Calu3 (cell line): ENCODE data around the gene LRRC10. TPM values are rescaled to one million over a fixed set of nuclear protein-coding genes. Genes with fewer than 3 reads are reported as not detected.

Experiments used
- Bru-seq: library from RNA; stranded (reverse); fragments of 400-500 nt; gene quantifications from one replicate; lab custom pipeline; 2021; lab: Mats Ljungman, UMichigan
- BruChase-seq, 2 experiments: library from RNA; stranded (reverse); fragments of 400-500 nt; gene quantifications; one replicate each; lab custom pipeline; 2021; lab: Mats Ljungman, UMichigan
- BruUV-seq: library from RNA; stranded (reverse); fragments of 400-500 nt; replicated peaks from 2 replicates; lab custom pipeline; 2021; lab: Mats Ljungman, UMichigan
- CTCF ChIA-PET: fragments of 300-600 bp; sonication (Branson Sonifier 250); formaldehyde crosslinking; loops from one replicate; lab custom pipeline; 2022; ENCODE audit warnings: antibody characterized with exemption; lab: Charles Lee
- DNase-seq: peaks from one replicate; pipeline ENCODE4 v3.0.0; 2022
- H3K27ac Mint-ChIP-seq: one replicate; pipeline ENCODE4 v1.8.0; 2022; ENCODE audit warnings: mixed read lengths; ENCODE audit not compliant: unreplicated experiment
- H3K27me3 Mint-ChIP-seq: one replicate; pipeline ENCODE4 v1.8.0; 2022; ENCODE audit warnings: mixed read lengths; ENCODE audit not compliant: unreplicated experiment
- H3K36me3 Mint-ChIP-seq: one replicate; pipeline ENCODE4 v1.8.0; 2022; ENCODE audit warnings: mild to moderate bottlenecking, moderate library complexity, mixed read lengths; ENCODE audit not compliant: insufficient read depth, unreplicated experiment
- H3K4me1 Mint-ChIP-seq: one replicate; pipeline ENCODE4 v1.8.0; 2022; ENCODE audit warnings: mild to moderate bottlenecking, low read depth, mixed read lengths; ENCODE audit not compliant: unreplicated experiment
- H3K4me3 Mint-ChIP-seq: one replicate; pipeline ENCODE4 v1.8.0; 2022; ENCODE audit warnings: mild to moderate bottlenecking, low read depth, moderate library complexity, mixed read lengths; ENCODE audit not compliant: unreplicated experiment
- H3K9me3 Mint-ChIP-seq: one replicate; pipeline ENCODE4 v1.8.0; 2022; ENCODE audit warnings: low read depth, mixed read lengths; ENCODE audit not compliant: unreplicated experiment
- intact Hi-C: fragments of 100-400 bp; cut with micrococcal nuclease; formaldehyde crosslinking; loops from one replicate; pipeline ENCODE4 v1.10.0; 2022; ENCODE audit not compliant: unreplicated experiment
- long read RNA-seq: library from polyadenylated mRNA; stranded (forward); transcript quantifications from one replicate; pipeline ENCODE4 v2.0.0, GENCODE V29; 2022
- total RNA-seq: library from RNA; stranded (reverse); gene quantifications from 2 replicates; pipeline ENCODE4 v1.2.3, GENCODE V29; 2022
- TF ChIP-seq, protein P1 (sequence below): fragments of 200-600 bp; IDR thresholded peaks from one replicate; pipeline ENCODE4 v1.8.0; 2022; ENCODE audit warnings: antibody characterized with exemption; ENCODE audit not compliant: unreplicated experiment

LRRC10 gene, protein sequence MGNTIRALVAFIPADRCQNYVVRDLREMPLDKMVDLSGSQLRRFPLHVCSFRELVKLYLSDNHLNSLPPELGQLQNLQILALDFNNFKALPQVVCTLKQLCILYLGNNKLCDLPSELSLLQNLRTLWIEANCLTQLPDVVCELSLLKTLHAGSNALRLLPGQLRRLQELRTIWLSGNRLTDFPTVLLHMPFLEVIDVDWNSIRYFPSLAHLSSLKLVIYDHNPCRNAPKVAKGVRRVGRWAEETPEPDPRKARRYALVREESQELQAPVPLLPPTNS
- total RNA-seq (not detected in 2 replicates), Bru-seq, nascent RNA (not detected), BruChase-seq, experiment 1, labeled RNA remaining after a 6-hour chase (not detected), BruChase-seq, experiment 2, labeled RNA remaining after a 2-hour chase (not detected)
- long read RNA-seq = 0 reads

- H3K4me1 Mint-ChIP-seq = no peaks in the 10 kb centered on the region
- H3K27me3 Mint-ChIP-seq = peaks cover 32% of the 10 kb centered on the region
- no peak for DNase-seq
- no peak within 1 kb of the TSS for H3K27ac Mint-ChIP-seq
- no peaks in the 10 kb centered on the region for H3K9me3 Mint-ChIP-seq
- TF ChIP-seq, protein P1, sequence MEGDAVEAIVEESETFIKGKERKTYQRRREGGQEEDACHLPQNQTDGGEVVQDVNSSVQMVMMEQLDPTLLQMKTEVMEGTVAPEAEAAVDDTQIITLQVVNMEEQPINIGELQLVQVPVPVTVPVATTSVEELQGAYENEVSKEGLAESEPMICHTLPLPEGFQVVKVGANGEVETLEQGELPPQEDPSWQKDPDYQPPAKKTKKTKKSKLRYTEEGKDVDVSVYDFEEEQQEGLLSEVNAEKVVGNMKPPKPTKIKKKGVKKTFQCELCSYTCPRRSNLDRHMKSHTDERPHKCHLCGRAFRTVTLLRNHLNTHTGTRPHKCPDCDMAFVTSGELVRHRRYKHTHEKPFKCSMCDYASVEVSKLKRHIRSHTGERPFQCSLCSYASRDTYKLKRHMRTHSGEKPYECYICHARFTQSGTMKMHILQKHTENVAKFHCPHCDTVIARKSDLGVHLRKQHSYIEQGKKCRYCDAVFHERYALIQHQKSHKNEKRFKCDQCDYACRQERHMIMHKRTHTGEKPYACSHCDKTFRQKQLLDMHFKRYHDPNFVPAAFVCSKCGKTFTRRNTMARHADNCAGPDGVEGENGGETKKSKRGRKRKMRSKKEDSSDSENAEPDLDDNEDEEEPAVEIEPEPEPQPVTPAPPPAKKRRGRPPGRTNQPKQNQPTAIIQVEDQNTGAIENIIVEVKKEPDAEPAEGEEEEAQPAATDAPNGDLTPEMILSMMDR = no peak
- intact Hi-C loops = no loop called here
- BruUV-seq = no TSS peak
- H3K4me3 Mint-ChIP-seq = no peak within 1 kb of the TSS
- H3K36me3 Mint-ChIP-seq = no peaks in the 10 kb centered on the region
- CTCF ChIA-PET = interaction anchor here (0.7 to 1.1 kb wide), 3 partner anchors 9 to 610 kb away, joined by 3 to 5 read pairs (median 3); no protein-coding TSS in a partner anchor
Measured at GRCh38 chr12:69610729-69611128, at the start of gene LRRC10. LRRC10 (minus strand) TSS chr12:69610907; CDS start chr12:69610838, 69 bp downstream.

- H3K4me3 Mint-ChIP-seq = no peak overlapping the region
- no peaks in the 10 kb centered on the region for H3K4me1 Mint-ChIP-seq
- H3K27me3 Mint-ChIP-seq = peaks cover 7% of the 10 kb centered on the region
- CTCF ChIA-PET = interaction anchor here (1.2 kb wide), 1 partner anchor 352 kb away, joined by 3 read pairs; no protein-coding TSS in a partner anchor
- intact Hi-C loops = no loop called here
- no peak overlapping the region for H3K27ac Mint-ChIP-seq
- no peaks in the 10 kb centered on the region for H3K9me3 Mint-ChIP-seq
- TF ChIP-seq, protein P1 = no peak
- no TSS peak for BruUV-seq
- no peak for DNase-seq
- no peaks in the 10 kb centered on the region for H3K36me3 Mint-ChIP-seq
Measured at GRCh38 chr12:69660164-69660863, 49.6 kb upstream of the LRRC10 start.

DNA sequence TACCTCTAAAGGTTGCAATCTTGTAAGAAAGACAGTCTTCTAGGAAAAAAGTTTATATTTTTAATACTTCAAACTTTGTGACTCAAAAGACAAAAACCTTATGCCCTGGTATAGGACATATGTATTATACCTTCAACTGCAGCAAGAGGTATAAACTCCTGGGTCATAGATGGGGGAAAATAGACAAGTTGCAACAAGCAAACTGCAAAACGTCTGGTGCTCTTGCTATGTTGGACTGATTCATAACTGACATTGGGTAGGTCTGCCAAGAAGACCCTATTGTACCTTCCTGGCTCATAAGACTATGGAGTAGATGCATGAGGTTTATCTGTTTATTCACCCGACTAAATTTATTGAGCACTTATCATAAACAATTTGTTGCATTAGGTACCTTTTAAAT is 47.5 kb upstream of the LRRC10 start:
- no peak for DNase-seq
- TF ChIP-seq, protein P1 = no peak
- intact Hi-C loops = no loop called here
- Mint-ChIP-seq H3K36me3 (no peaks in the 10 kb centered on the region), H3K9me3 (no peaks in the 10 kb centered on the region), H3K27ac (no peak overlapping the region), H3K4me3 (no peak overlapping the region), H3K27me3 (peaks cover 7% of the 10 kb centered on the region), H3K4me1 (no peaks in the 10 kb centered on the region)
- CTCF ChIA-PET = no interaction called here
- no TSS peak for BruUV-seq

- H3K27me3 Mint-ChIP-seq = peaks cover 7% of the 10 kb centered on the region
- no TSS peak for BruUV-seq
- no peak overlapping the region for H3K4me3 Mint-ChIP-seq
- H3K9me3 Mint-ChIP-seq = no peaks in the 10 kb centered on the region
- H3K36me3 Mint-ChIP-seq = no peaks in the 10 kb centered on the region
- CTCF ChIA-PET = no interaction called here
- TF ChIP-seq, protein P1 = no peak
- H3K4me1 Mint-ChIP-seq = no peaks in the 10 kb centered on the region
- no peak for DNase-seq
- intact Hi-C loops = no loop called here
- no peak overlapping the region for H3K27ac Mint-ChIP-seq
Measured at GRCh38 chr12:69657376-69658137, 46.9 kb upstream of the LRRC10 start.
